HepG2 (cell line): Measurements from ENCODE around the gene ETS2. TPM values are rescaled to one million over a fixed set of nuclear protein-coding genes. Genes with fewer than 3 reads are reported as not detected.
A peak's percentile ranks its signal among the peaks of the same experiment; 100 is the strongest.

Source experiments
- AKAP8 ChIP-seq: sonication (generic); formaldehyde crosslinking; IDR thresholded peaks from 2 replicates; pipeline ENCODE4 v1.5.1; 2020; ENCODE audit warnings: mild to moderate bottlenecking, missing genetic modification reagents
- ARNT2 ChIP-seq: sonication (generic); formaldehyde crosslinking; IDR thresholded peaks from 2 replicates; pipeline ENCODE4 v1.8.0; 2022; ENCODE audit warnings: mild to moderate bottlenecking, low read depth, missing genetic modification reagents, moderate library complexity
- CREB1 ChIP-seq, 2 experiments: fragments of 450-650 bp in 1 of 2; IDR thresholded peaks; 2 replicates each; pipeline ENCODE4 v1.6.1; 2016 to 2017; ENCODE audit warnings: control low read depth in 1 of 2, mild to moderate bottlenecking in 1 of 2, missing compliant biosample characterization in 1 of 2, missing genetic modification characterization in 1 of 2
- EHMT2 ChIP-seq: fragments of 200-600 bp; sonication (generic); IDR thresholded peaks from 2 replicates; pipeline ENCODE4 v1.7.0; 2017; ENCODE audit warnings: antibody characterized with exemption, low read depth, low read length, borderline replicate concordance
- IRF9 ChIP-seq: sonication (generic); formaldehyde crosslinking; IDR thresholded peaks from 2 replicates; pipeline ENCODE4 v1.8.0; 2022; ENCODE audit warnings: missing genetic modification reagents, mild to moderate bottlenecking, borderline replicate concordance
- KAT8 ChIP-seq: IDR thresholded peaks from 2 replicates; pipeline ENCODE4 v1.6.1; 2016; ENCODE audit warnings: missing genetic modification reagents, missing compliant biosample characterization
- KDM6A ChIP-seq: IDR thresholded peaks from 2 replicates; pipeline ENCODE4 v1.6.1; 2016; ENCODE audit warnings: low read depth
- KLF12 ChIP-seq: sonication (generic); formaldehyde crosslinking; IDR thresholded peaks from 2 replicates; pipeline ENCODE4 v1.4.0; 2020; ENCODE audit warnings: missing genetic modification reagents, borderline replicate concordance
- PBX2 ChIP-seq: IDR thresholded peaks from 2 replicates; pipeline ENCODE4 v1.6.1; 2016; ENCODE audit warnings: control low read depth
- POLR2AphosphoS5 ChIP-seq: IDR thresholded peaks from 2 replicates; pipeline ENCODE4 v1.6.1; 2012; ENCODE audit warnings: low read depth, low read length
- RBAK ChIP-seq: sonication (generic); formaldehyde crosslinking; IDR thresholded peaks from 2 replicates; pipeline ENCODE4 v1.5.1; 2020; ENCODE audit warnings: mild to moderate bottlenecking, missing genetic modification reagents
- SIX4 ChIP-seq: sonication (generic); formaldehyde crosslinking; IDR thresholded peaks from 2 replicates; pipeline ENCODE4 v1.4.0; 2020; ENCODE audit warnings: missing genetic modification reagents
- SP4 ChIP-seq: sonication (generic); formaldehyde crosslinking; IDR thresholded peaks from 2 replicates; pipeline ENCODE4 v1.8.1; 2023; ENCODE audit warnings: mild to moderate bottlenecking, missing genetic modification reagents
- SP5 ChIP-seq: IDR thresholded peaks from 2 replicates; pipeline ENCODE4 v1.6.1; 2016; ENCODE audit warnings: low read depth, borderline replicate concordance
- TCF7 ChIP-seq: sonication (generic); IDR thresholded peaks from 2 replicates; pipeline ENCODE4 v1.6.1; 2016; ENCODE audit warnings: antibody characterized with exemption, low read depth
- ZBTB4 ChIP-seq: sonication (generic); formaldehyde crosslinking; IDR thresholded peaks from 2 replicates; pipeline ENCODE4 v1.4.0; 2020; ENCODE audit warnings: missing genetic modification reagents, mild to moderate bottlenecking, borderline replicate concordance
- ZBTB42 ChIP-seq: sonication (generic); formaldehyde crosslinking; IDR thresholded peaks from 2 replicates; pipeline ENCODE4 v1.5.0; 2020; ENCODE audit warnings: mild to moderate bottlenecking, missing genetic modification reagents
- ZFP82 ChIP-seq: sonication (generic); formaldehyde crosslinking; IDR thresholded peaks from 2 replicates; pipeline ENCODE4 v1.5.1; 2020; ENCODE audit warnings: mild to moderate bottlenecking, missing genetic modification reagents, borderline replicate concordance
- ZFP90 ChIP-seq: sonication (generic); formaldehyde crosslinking; IDR thresholded peaks from 2 replicates; pipeline ENCODE4 v1.8.0; 2022; ENCODE audit warnings: missing genetic modification reagents, mild to moderate bottlenecking, inconsistent platforms, borderline replicate concordance
- ZNF24 ChIP-seq: fragments of 450-650 bp; IDR thresholded peaks from 2 replicates; pipeline ENCODE4 v1.6.1; 2017; ENCODE audit warnings: antibody characterized with exemption, mild to moderate bottlenecking
- ZNF740 ChIP-seq: sonication (generic); formaldehyde crosslinking; IDR thresholded peaks from 2 replicates; pipeline ENCODE4 v1.4.0; 2020; ENCODE audit warnings: missing genetic modification reagents
- polyA plus RNA-seq, 8 experiments: library from polyadenylated mRNA; depleted of rRNA in 3 of 8; stranded (reverse) in 7 of 8; unstranded in 1 of 8; fragments of >200 nt; fragmentation: Illumina TruSeq in 4 of 8; extraction: Trizol in 4 of 8; gene quantifications; 2 replicates each; pipeline versions ENCODE4 v1.2.1 to v1.2.3, GENCODE V29; 2011 to 2016; ENCODE audit warnings: low read depth in 4 of 8, missing spikeins in 1 of 8, mixed read lengths in 1 of 8; ENCODE audit not compliant: insufficient read depth in 1 of 8
- total RNA-seq, 5 experiments: library from RNA; depleted of rRNA; stranded (reverse); fragments of >200 nt; fragmentation: Illumina TruSeq; extraction: Trizol; gene quantifications; 2 replicates each; pipeline ENCODE4 v1.2.3, GENCODE V29; 2016; ENCODE audit warnings: low read depth in 1 of 5

Gene ETS2
- total and polyA plus RNA-seq, 2 of the 13 experiments (the other 11 are each of a cell fraction or from before 2014, with no cell fraction given): 24.6 to 64.4 TPM

GRCh38 chr21:38787461-38788274 is 18.1 kb upstream of the ETS2 start (continued):
- TF ChIP-seq SP5 (CRISPR knock-in tag) (peak; percentile 98), POLR2AphosphoS5 (peak; percentile 61; the same call in 1 of the 2 replicates), ZNF740 (CRISPR knock-in tag) (peak; percentile 54; the same call in 1 of the 2 replicates), ZNF24 (no peak), RBAK (CRISPR knock-in tag) (no peak), ZFP82 (no peak), ZBTB4 (CRISPR knock-in tag) (0 out of 2 replicates have a peak, but pooled peaks have one; percentile 59), AKAP8 (CRISPR knock-in tag) (peak; percentile 73), KLF12 (CRISPR knock-in tag) (peak; percentile 59; the same call in 1 of the 2 replicates), SIX4 (0 out of 2 replicates have a peak, but pooled peaks have one; percentile 26), EHMT2 (peak; percentile 79; the same call in 1 of the 2 replicates), CREB1 (IDR thresholded peaks at IDR 0.05) (0 out of 2 replicates have a peak, but pooled peaks have one; percentile 22), CREB1 (CRISPR knock-in tag; IDR thresholded peaks at IDR 0.05) (no peak), KAT8 (CRISPR knock-in tag) (peak; percentile 63), PBX2 (CRISPR knock-in tag) (peak; percentile 5; the same call in 1 of the 2 replicates), ZFP90 (CRISPR knock-in tag) (peak; percentile 55; the same call in 1 of the 2 replicates), IRF9 (CRISPR knock-in tag) (no peak; the same call in 1 of the 2 replicates), ZBTB42 (CRISPR knock-in tag) (no peak; the same call in 1 of the 2 replicates), KDM6A (CRISPR knock-in tag) (peak; percentile 70; the same call in 1 of the 2 replicates), TCF7 (peak; percentile 81), ARNT2 (CRISPR knock-in tag) (0 out of 2 replicates have a peak, but pooled peaks have one; percentile 51), SP4 (CRISPR knock-in tag) (no peak)
